Lower lobe of right lung (tissue), 2 donors: Measurements from ENCODE around the gene BCAR3. TPM values are rescaled to one million over a fixed set of nuclear protein-coding genes. Genes with fewer than 3 reads are reported as not detected.

ENCODE experiments used
- ATAC-seq, 2 donors: fragments of 200-7000 bp; cut with Tn5 transposase; one replicate each; pipeline ENCODE4 v1.9.1; 2020 to 2022; ENCODE audit warnings: mild to moderate bottlenecking in 2 of 2, moderate library complexity in 2 of 2
- DNase-seq: peaks from one replicate; pipeline ENCODE4 v3.0.0-alpha.2; 2020
- H3K27ac ChIP-seq: fragments of 200-600 bp; one replicate; pipeline ENCODE4 v1.8.0; 2022
- H3K27me3 ChIP-seq: fragments of 200-600 bp; one replicate; pipeline ENCODE4 v1.8.0; 2022; ENCODE audit warnings: low read depth
- H3K36me3 ChIP-seq: fragments of 200-600 bp; one replicate; pipeline ENCODE4 v1.8.0; 2022; ENCODE audit warnings: mild to moderate bottlenecking
- H3K4me1 ChIP-seq: fragments of 200-600 bp; one replicate; pipeline ENCODE4 v1.8.0; 2022
- H3K4me3 ChIP-seq: fragments of 200-600 bp; one replicate; pipeline ENCODE4 v1.8.0; 2022; ENCODE audit warnings: mild to moderate bottlenecking
- H3K9me3 ChIP-seq: fragments of 200-600 bp; one replicate; pipeline ENCODE4 v1.8.0; 2022
- intact Hi-C: fragments of 100-400 bp; cut with DNase I; formaldehyde crosslinking; loops from one replicate; pipeline ENCODE4 v1.11.0; 2022
- total RNA-seq: library from RNA; stranded (reverse); fragmentation: NEBNext Ultra II Directional; extraction: Animal tissue kit (Norgen Biotek cat#: 25700); gene quantifications from one replicate; pipeline ENCODE4 v1.2.1, GENCODE V29; 2021
- TF ChIP-seq, protein P1 (sequence below): fragments of 200-600 bp; IDR thresholded peaks from one replicate; pipeline ENCODE4 v1.8.0; 2022; ENCODE audit warnings: antibody characterized with exemption, mild to moderate bottlenecking
- donor health status: DM: no; HTN: yes; CAD: no; lungs with severe emphysema.

Gene BCAR3
- total RNA-seq, 1 donor from 2014 or later: 24.9 TPM

DNA sequence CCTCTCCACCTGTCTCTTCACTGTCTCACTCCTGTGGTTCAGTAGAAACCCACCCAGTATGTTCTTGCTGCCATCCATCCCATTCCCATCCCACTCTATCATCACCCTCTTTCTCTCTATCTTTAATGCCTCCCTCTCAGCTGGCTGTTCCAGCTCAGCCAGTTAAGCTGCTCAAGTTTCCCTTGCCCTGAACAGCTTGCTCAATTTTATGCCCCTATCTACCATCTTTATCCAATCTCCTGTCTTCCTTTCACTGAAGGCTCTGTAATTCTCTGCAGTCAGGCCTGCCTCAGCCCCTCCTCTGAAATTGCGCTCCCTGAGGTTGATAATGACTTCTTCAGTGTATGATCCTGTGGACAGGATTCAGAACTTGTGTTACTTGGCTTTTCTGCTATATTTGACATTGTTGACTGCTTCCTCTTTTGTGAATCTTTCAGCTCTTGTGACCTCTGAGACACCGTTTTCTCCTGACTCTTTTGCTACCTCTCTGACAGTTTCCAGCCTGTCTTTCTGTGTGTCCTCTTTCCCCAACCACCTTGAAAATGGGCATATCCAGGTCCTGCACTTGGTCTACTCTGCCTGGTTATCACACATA is 13.9 kb upstream of the BCAR3 start:
- DNase-seq (no peak), ATAC-seq (no peak)
- H3K9me3 ChIP-seq: no peaks in the 10 kb centered on the region
- peaks cover 31% of the 10 kb centered on the region for H3K4me1 ChIP-seq
- H3K36me3 ChIP-seq: no peaks in the 10 kb centered on the region
- TF ChIP-seq, protein P1, sequence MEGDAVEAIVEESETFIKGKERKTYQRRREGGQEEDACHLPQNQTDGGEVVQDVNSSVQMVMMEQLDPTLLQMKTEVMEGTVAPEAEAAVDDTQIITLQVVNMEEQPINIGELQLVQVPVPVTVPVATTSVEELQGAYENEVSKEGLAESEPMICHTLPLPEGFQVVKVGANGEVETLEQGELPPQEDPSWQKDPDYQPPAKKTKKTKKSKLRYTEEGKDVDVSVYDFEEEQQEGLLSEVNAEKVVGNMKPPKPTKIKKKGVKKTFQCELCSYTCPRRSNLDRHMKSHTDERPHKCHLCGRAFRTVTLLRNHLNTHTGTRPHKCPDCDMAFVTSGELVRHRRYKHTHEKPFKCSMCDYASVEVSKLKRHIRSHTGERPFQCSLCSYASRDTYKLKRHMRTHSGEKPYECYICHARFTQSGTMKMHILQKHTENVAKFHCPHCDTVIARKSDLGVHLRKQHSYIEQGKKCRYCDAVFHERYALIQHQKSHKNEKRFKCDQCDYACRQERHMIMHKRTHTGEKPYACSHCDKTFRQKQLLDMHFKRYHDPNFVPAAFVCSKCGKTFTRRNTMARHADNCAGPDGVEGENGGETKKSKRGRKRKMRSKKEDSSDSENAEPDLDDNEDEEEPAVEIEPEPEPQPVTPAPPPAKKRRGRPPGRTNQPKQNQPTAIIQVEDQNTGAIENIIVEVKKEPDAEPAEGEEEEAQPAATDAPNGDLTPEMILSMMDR: no peak
- no peak overlapping the region for H3K27ac ChIP-seq
- no peak overlapping the region for H3K4me3 ChIP-seq
- no peaks in the 10 kb centered on the region for H3K27me3 ChIP-seq
- intact Hi-C loops: no loop called here

DNA sequence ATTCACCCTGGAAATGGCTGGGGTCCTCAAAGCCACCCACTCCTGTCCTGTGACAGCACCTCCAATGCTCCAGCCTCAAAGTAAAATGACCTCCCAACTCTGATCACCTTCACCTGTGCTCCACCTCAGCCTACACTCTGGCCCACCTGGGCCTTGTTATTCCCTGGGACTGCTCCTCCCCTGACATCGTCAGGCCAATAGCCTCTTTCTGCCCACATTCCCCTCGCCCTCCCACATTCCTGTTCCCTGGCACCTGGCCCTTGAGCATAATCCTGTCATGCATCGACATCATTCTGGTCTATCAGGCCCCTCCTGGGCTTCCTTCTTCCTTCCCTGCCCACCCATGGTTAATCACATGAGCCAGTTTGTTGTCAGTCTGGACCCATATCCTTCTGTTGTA is 13.2 kb upstream of the BCAR3 start:
- Histone ChIP-seq H3K4me1 (peaks cover 31% of the 10 kb centered on the region), H3K27ac (no peak overlapping the region), H3K36me3 (no peaks in the 10 kb centered on the region), H3K4me3 (no peak overlapping the region), H3K9me3 (no peaks in the 10 kb centered on the region), H3K27me3 (no peaks in the 10 kb centered on the region)
- intact Hi-C loops: no loop called here
- ATAC-seq: no peak
- no peak for DNase-seq
- TF ChIP-seq, protein P1: no peak

DNA sequence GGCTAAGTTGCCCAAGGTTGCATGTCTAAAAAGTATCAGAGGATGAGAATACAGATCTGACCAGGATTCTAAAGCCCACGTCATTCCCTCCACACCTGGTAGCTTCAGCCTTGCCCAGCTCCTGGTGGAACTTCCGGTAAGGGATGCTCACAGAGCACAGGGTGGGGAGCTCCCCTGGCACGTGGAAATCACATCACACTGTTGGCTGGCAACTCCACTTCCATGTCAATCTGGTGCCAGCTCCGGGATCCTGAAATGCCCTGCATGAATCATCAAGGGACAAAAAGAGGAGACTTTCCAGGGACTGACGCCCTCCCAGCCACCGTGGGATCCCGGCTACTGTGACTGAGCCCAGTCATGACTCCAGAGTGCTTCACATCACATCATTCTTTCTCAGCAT is 12.4 kb upstream of the BCAR3 start:
- ATAC-seq: no peak
- Histone ChIP-seq H3K27ac (no peak overlapping the region), H3K9me3 (no peaks in the 10 kb centered on the region), H3K4me1 (peaks cover 31% of the 10 kb centered on the region), H3K27me3 (no peaks in the 10 kb centered on the region), H3K36me3 (no peaks in the 10 kb centered on the region), H3K4me3 (no peak overlapping the region)
- no peak for DNase-seq
- TF ChIP-seq, protein P1: no peak
- intact Hi-C loops: no loop called here

DNA sequence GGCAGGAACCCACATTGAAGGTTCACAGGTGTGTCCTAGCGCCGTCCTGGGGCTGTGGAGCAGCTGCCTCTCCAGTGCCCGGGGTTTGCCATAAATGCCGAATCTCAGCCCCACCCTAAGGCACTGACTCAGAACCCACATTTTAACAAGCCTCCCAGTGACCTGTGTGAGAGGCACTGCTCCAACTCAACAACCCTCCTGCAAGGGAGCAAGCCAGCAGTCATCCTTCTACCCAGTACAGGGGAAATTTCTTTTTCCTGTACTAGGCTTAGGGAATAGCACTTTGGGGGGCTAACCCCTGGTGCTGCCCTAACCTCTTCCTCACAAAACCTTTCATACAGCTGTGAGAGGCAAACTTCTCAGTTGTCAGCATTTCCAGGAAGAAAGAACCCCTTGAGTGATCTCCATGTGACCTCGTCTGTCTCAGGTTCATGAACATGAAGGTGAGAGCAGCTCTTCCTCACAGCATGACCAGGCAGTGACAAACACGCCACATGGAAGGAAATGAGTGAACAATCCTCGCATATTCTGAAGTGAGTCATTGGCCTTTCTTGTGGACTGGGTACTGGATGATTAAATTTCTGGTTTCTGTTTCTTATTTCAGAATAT is 11.4 kb upstream of the BCAR3 start:
- peak overlapping the region; percentile 42 for H3K27ac ChIP-seq
- DNase-seq (no peak), ATAC-seq (peak; percentile 76 to 87)
- no peaks in the 10 kb centered on the region for H3K36me3 ChIP-seq
- intact Hi-C loops: no loop called here
- peaks cover 31% of the 10 kb centered on the region for H3K4me1 ChIP-seq
- no peaks in the 10 kb centered on the region for H3K9me3 ChIP-seq
- TF ChIP-seq, protein P1: no peak
- no peaks in the 10 kb centered on the region for H3K27me3 ChIP-seq
- no peak overlapping the region for H3K4me3 ChIP-seq

DNA sequence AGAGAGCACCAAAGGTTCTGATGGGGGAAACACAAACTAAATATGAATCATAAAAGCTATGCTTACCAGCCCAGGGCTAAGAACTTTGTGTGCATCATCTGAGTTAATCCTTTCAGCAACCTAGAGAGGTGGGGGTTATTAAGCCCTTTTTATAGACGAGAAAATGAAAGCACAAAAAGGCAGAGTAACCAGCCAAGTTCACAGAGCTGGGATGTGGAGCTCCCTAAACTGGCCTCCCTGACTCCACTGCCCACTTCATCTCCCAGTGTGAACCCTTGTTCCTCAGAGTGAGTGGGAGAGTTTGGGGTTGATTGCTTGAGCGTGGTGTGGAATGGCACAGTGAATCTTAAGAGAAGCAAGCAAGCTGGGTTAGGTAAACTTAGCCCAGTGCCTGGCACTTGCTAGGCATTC is 10.8 kb upstream of the BCAR3 start:
- Histone ChIP-seq H3K4me1 (peaks cover 31% of the 10 kb centered on the region), H3K4me3 (no peak overlapping the region), H3K27ac (peak overlapping the region; percentile 42), H3K27me3 (no peaks in the 10 kb centered on the region), H3K9me3 (no peaks in the 10 kb centered on the region), H3K36me3 (no peaks in the 10 kb centered on the region)
- TF ChIP-seq, protein P1: no peak
- ATAC-seq: peak; percentile 42 to 43
- no peak for DNase-seq
- intact Hi-C loops: no loop called here
